HEK293 (cell line): ENCODE measurements around the gene TMEM205.

Experiments used
- CTCF ChIA-PET: fragments of 350-600 bp; formaldehyde crosslinking; extraction: SDS; loops from one replicate; lab custom pipeline; 2021; ENCODE audit warnings: antibody characterized with exemption; lab: Yijun Ruan, JAX
- POLR2A ChIA-PET: fragments of 300-600 bp; formaldehyde crosslinking; extraction: SDS; loops from one replicate; lab custom pipeline; 2020; ENCODE audit warnings: antibody characterized with exemption, inconsistent platforms; lab: Yijun Ruan, JAX
- H3K27ac ChIP-seq: fragments of 200-500 bp; sonication (Bioruptor generic); 2 replicates; pipeline ENCODE4 v1.5.1; 2014; ENCODE audit warnings: low read depth, low read length, control low read depth, inconsistent platforms; ENCODE audit errors: extremely low read depth
- H3K36me3 ChIP-seq, 2 experiments: fragments of 200-500 bp in 1 of 2; sonication (Bioruptor generic) in 1 of 2; 1 replicate in 1 of 2; 2 replicates in 1 of 2; pipeline ENCODE4 v1.5.1; 2014 to 2017; ENCODE audit warnings: inconsistent platforms in 2 of 2, low read length in 2 of 2; ENCODE audit not compliant: control insufficient read depth in 2 of 2, insufficient read depth in 1 of 2
- H3K4me1 ChIP-seq: fragments of 200-500 bp; sonication (Bioruptor generic); 2 replicates; pipeline ENCODE4 v1.5.1; 2014; ENCODE audit warnings: mild to moderate bottlenecking, low read length, inconsistent platforms; ENCODE audit not compliant: control insufficient read depth, insufficient read depth
- H3K4me3 ChIP-seq: 2 replicates; pipeline ENCODE4 v1.5.1; 2011; ENCODE audit warnings: low read depth, mild to moderate bottlenecking, control low read depth, low read length, moderate library complexity
- H3K9me3 ChIP-seq: fragments of 200-500 bp; sonication (Bioruptor generic); 2 replicates; pipeline ENCODE4 v1.5.1; 2014; ENCODE audit warnings: low read depth, low read length, inconsistent platforms; ENCODE audit not compliant: control insufficient read depth, insufficient read depth
- BCL6B ChIP-seq: fragments of 450-650 bp; formaldehyde crosslinking; IDR thresholded peaks from 2 replicates; pipeline ENCODE4 v1.5.1; 2017; ENCODE audit warnings: missing biosample characterization, missing genetic modification characterization
- GLI2 ChIP-seq: fragments of 450-650 bp; formaldehyde crosslinking; IDR thresholded peaks from 2 replicates; pipeline ENCODE4; 2017; ENCODE audit warnings: missing biosample characterization, missing genetic modification characterization, low read depth, borderline replicate concordance
- KLF8 ChIP-seq: fragments of 450-650 bp; formaldehyde crosslinking; IDR thresholded peaks from 2 replicates; pipeline ENCODE4 v1.5.1; 2016; ENCODE audit warnings: missing biosample characterization, missing genetic modification characterization
- SALL2 ChIP-seq: fragments of 450-650 bp; formaldehyde crosslinking; IDR thresholded peaks from 2 replicates; pipeline ENCODE4 v1.5.0; 2017; ENCODE audit warnings: missing biosample characterization, mild to moderate bottlenecking, missing genetic modification characterization, borderline replicate concordance
- SCRT1 ChIP-seq: fragments of 450-650 bp; formaldehyde crosslinking; IDR thresholded peaks from 2 replicates; pipeline ENCODE4 v1.5.1; 2016; ENCODE audit warnings: missing biosample characterization, missing genetic modification characterization, borderline replicate concordance
- ZNF155 ChIP-seq: fragments of 450-650 bp; formaldehyde crosslinking; IDR thresholded peaks from 2 replicates; pipeline ENCODE4 v1.5.1; 2016; ENCODE audit warnings: missing biosample characterization, missing genetic modification characterization
- ZNF335 ChIP-seq: fragments of 450-650 bp; formaldehyde crosslinking; conservative IDR thresholded peaks from 2 replicates; pipeline ENCODE4 v1.5.1; 2016; ENCODE audit warnings: missing biosample characterization, missing genetic modification characterization
- ZNF354C ChIP-seq: fragments of 450-650 bp; formaldehyde crosslinking; IDR thresholded peaks from 2 replicates; pipeline ENCODE4 v1.5.1; 2016; ENCODE audit warnings: missing biosample characterization, missing genetic modification characterization, low read depth, borderline replicate concordance
- ZNF366 ChIP-seq: fragments of 450-650 bp; formaldehyde crosslinking; conservative IDR thresholded peaks from 2 replicates; pipeline ENCODE4 v1.5.1; 2016; ENCODE audit warnings: missing biosample characterization, missing genetic modification characterization
- ZNF37A ChIP-seq: fragments of 450-650 bp; IDR thresholded peaks from 2 replicates; pipeline ENCODE4 v1.5.1; 2018; ENCODE audit warnings: missing biosample characterization, missing genetic modification characterization
- ZNF449 ChIP-seq: fragments of 450-650 bp; formaldehyde crosslinking; IDR thresholded peaks from 2 replicates; pipeline ENCODE4 v1.5.1; 2017; ENCODE audit warnings: missing biosample characterization, mild to moderate bottlenecking, missing genetic modification characterization, moderate library complexity
- ZNF596 ChIP-seq: fragments of 450-650 bp; IDR thresholded peaks from 2 replicates; pipeline ENCODE4 v1.5.0; 2018; ENCODE audit warnings: missing biosample characterization, mild to moderate bottlenecking, missing genetic modification characterization, moderate library complexity
- ZNF658 ChIP-seq: fragments of 450-650 bp; formaldehyde crosslinking; IDR thresholded peaks from 2 replicates; pipeline ENCODE4; 2016; ENCODE audit warnings: missing biosample characterization, missing genetic modification characterization
- ZNF837 ChIP-seq: fragments of 450-650 bp; formaldehyde crosslinking; IDR thresholded peaks from 2 replicates; pipeline ENCODE4 v1.5.1; 2016; ENCODE audit warnings: missing biosample characterization, missing genetic modification characterization
- ZNF843 ChIP-seq: fragments of 450-650 bp; formaldehyde crosslinking; IDR thresholded peaks from 2 replicates; pipeline ENCODE4 v1.5.1; 2016; ENCODE audit warnings: missing biosample characterization, missing genetic modification characterization
- TF ChIP-seq, protein P1 (sequence below): fragments of 450-650 bp; formaldehyde crosslinking; IDR thresholded peaks from 2 replicates; pipeline ENCODE4 v1.5.1; 2016; ENCODE audit warnings: missing biosample characterization, missing genetic modification characterization

The TMEM205 gene

GRCh38 chr19:11338121-11338520 lies 7.9 kb downstream of the TMEM205 start:
- TF ChIP-seq ZNF837 (no peak), BCL6B (tag by site-specific recombination) (no peak), ZNF843 (tag by site-specific recombination) (no peak), ZNF596 (tag by site-specific recombination) (no peak)
- Histone ChIP-seq H3K9me3 (no peaks in the 10 kb centered on the region), H3K36me3 (peaks cover 0 to 39% of the 10 kb centered on the region in 2 experiments; a peak in 2 of 3 replicates), H3K4me3 (no peak overlapping the region), H3K27ac (no peak overlapping the region), H3K4me1 (no peaks in the 10 kb centered on the region)
- ChIA-PET CTCF (no interaction called here), POLR2A (interaction anchor here (0.6 to 2.2 kb wide), 3 partner anchors 19 to 452 kb away, joined by 3 to 12 read pairs (median 4); partner anchors contain the start of gene SWSAP1)

GRCh38 chr19:11337080-11337479 lies 9.0 kb downstream of the TMEM205 start:
- Histone ChIP-seq H3K9me3 (no peaks in the 10 kb centered on the region), H3K36me3 (peaks cover 5 to 37% of the 10 kb centered on the region in 2 experiments; a peak in 2 of 3 replicates), H3K4me1 (no peaks in the 10 kb centered on the region), H3K27ac (no peak overlapping the region), H3K4me3 (no peak overlapping the region)
- ChIA-PET POLR2A (interaction anchor here (0.8 kb wide), 1 partner anchor 18 kb away, joined by 3 read pairs; no protein-coding TSS in a partner anchor), CTCF (interaction anchor here (0.6 to 1.4 kb wide), 3 partner anchors 8 to 11 kb away, joined by 3 to 6 read pairs (median 6); no protein-coding TSS in a partner anchor)
- TF ChIP-seq KLF8: no peak
- TF ChIP-seq ZNF37A (tag by site-specific recombination): no peak
- no peak for TF ChIP-seq ZNF335 (tag by site-specific recombination)
- no peak for TF ChIP-seq ZNF366 (tag by site-specific recombination)
- TF ChIP-seq, protein P1, sequence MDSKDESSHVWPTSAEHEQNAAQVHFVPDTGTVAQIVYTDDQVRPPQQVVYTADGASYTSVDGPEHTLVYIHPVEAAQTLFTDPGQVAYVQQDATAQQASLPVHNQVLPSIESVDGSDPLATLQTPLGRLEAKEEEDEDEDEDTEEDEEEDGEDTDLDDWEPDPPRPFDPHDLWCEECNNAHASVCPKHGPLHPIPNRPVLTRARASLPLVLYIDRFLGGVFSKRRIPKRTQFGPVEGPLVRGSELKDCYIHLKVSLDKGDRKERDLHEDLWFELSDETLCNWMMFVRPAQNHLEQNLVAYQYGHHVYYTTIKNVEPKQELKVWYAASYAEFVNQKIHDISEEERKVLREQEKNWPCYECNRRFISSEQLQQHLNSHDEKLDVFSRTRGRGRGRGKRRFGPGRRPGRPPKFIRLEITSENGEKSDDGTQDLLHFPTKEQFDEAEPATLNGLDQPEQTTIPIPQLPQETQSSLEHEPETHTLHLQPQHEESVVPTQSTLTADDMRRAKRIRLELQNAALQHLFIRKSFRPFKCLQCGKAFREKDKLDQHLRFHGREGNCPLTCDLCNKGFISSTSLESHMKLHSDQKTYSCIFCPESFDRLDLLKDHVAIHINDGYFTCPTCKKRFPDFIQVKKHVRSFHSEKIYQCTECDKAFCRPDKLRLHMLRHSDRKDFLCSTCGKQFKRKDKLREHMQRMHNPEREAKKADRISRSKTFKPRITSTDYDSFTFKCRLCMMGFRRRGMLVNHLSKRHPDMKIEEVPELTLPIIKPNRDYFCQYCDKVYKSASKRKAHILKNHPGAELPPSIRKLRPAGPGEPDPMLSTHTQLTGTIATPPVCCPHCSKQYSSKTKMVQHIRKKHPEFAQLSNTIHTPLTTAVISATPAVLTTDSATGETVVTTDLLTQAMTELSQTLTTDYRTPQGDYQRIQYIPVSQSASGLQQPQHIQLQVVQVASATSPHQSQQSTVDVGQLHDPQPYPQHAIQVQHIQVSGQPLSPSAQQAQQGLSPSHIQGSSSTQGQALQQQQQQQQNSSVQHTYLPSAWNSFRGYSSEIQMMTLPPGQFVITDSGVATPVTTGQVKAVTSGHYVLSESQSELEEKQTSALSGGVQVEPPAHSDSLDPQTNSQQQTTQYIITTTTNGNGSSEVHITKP (tag by site-specific recombination): no peak
- no peak for TF ChIP-seq ZNF658 (tag by site-specific recombination)
- TF ChIP-seq SCRT1 (tag by site-specific recombination): no peak
- TF ChIP-seq ZNF449 (tag by site-specific recombination): no peak
- no peak for TF ChIP-seq GLI2 (tag by site-specific recombination)
- TF ChIP-seq SALL2 (tag by site-specific recombination): no peak
- no peak for TF ChIP-seq ZNF354C (tag by site-specific recombination)
- no peak for TF ChIP-seq ZNF155
